Superior temporal gyrus (tissue), 1 donor: ENCODE results near the gene PTCD3.

ENCODE experiments used
- DNase-seq: peaks from one replicate; pipeline ENCODE4 v3.0.0-alpha.2; 2016; ENCODE audit errors: extremely low spot score

PTCD3 gene

GRCh38 chr2:86143926-86144685 is 38.1 kb downstream of the PTCD3 start:
- DNase-seq, result no peak

GRCh38 chr2:86147793-86148192 is 41.8 kb downstream of the PTCD3 start:
- DNase-seq, result no peak

GRCh38 chr2:86150502-86150901 is 44.5 kb downstream of the PTCD3 start:
- no peak for DNase-seq

- DNase-seq, result no peak
Measured at GRCh38 chr2:86157009-86157556, 51.0 kb downstream of the PTCD3 start.

GRCh38 chr2:86158286-86158685 is 52.3 kb downstream of the PTCD3 start:
- no peak for DNase-seq

- DNase-seq, result no peak
Measured at GRCh38 chr2:86160156-86160952, 54.3 kb downstream of the PTCD3 start.

- DNase-seq, result no peak
Measured at GRCh38 chr2:86170449-86170848, 64.4 kb downstream of the PTCD3 start.

- no peak for DNase-seq
Measured at GRCh38 chr2:86171295-86171694, 65.3 kb downstream of the PTCD3 start.

GRCh38 chr2:86172610-86173009 is 66.6 kb downstream of the PTCD3 start:
- DNase-seq, result no peak

GRCh38 chr2:86174445-86174844 is 68.4 kb downstream of the PTCD3 start:
- DNase-seq, result no peak

GRCh38 chr2:86175828-86176227 is 69.8 kb downstream of the PTCD3 start:
- DNase-seq, result no peak

- DNase-seq, result no peak
Measured at GRCh38 chr2:86176597-86176996, 70.6 kb downstream of the PTCD3 start.

- no peak for DNase-seq
Measured at GRCh38 chr2:86185517-86186212, 79.6 kb downstream of the PTCD3 start.

- DNase-seq, result no peak
Measured at GRCh38 chr2:86186431-86186830, 80.4 kb downstream of the PTCD3 start.

GRCh38 chr2:86189782-86190416 is 83.9 kb downstream of the PTCD3 start:
- DNase-seq, result no peak
